Activated naive CD8-positive, alpha-beta T cell treated with anti-CD3 and anti-CD28 coated beads for 36 hours (primary cell): ENCODE data around the gene IGF2R. TPM values are rescaled to one million over a fixed set of nuclear protein-coding genes. Genes with fewer than 3 reads are reported as not detected.

Source experiments
- DNase-seq: peaks from one replicate; pipeline ENCODE4 v3.0.0; 2021
- H3K27ac Mint-ChIP-seq: one replicate; pipeline ENCODE4 v1.8.0; 2022; ENCODE audit warnings: mild to moderate bottlenecking, moderate library complexity, mixed read lengths
- H3K27me3 Mint-ChIP-seq: one replicate; pipeline ENCODE4 v1.8.0; 2022; ENCODE audit warnings: mild to moderate bottlenecking, mixed read lengths
- H3K36me3 Mint-ChIP-seq: one replicate; pipeline ENCODE4 v1.8.0; 2021; ENCODE audit warnings: mild to moderate bottlenecking, mixed read lengths
- H3K4me1 Mint-ChIP-seq: one replicate; pipeline ENCODE4 v1.8.0; 2021; ENCODE audit warnings: mixed read lengths
- H3K4me3 Mint-ChIP-seq: one replicate; pipeline ENCODE4 v1.8.0; 2022; ENCODE audit warnings: mild to moderate bottlenecking, moderate library complexity, mixed read lengths
- H3K9me3 Mint-ChIP-seq: one replicate; pipeline ENCODE4 v1.8.0; 2022; ENCODE audit warnings: mixed read lengths
- total RNA-seq, 2 experiments: library from RNA; stranded (reverse); gene quantifications; one replicate each; pipeline ENCODE4 v1.2.3, GENCODE V29; 2021

IGF2R gene
- total RNA-seq, 2 experiments from 2014 or later: 74.9 to 77.7 TPM

DNA sequence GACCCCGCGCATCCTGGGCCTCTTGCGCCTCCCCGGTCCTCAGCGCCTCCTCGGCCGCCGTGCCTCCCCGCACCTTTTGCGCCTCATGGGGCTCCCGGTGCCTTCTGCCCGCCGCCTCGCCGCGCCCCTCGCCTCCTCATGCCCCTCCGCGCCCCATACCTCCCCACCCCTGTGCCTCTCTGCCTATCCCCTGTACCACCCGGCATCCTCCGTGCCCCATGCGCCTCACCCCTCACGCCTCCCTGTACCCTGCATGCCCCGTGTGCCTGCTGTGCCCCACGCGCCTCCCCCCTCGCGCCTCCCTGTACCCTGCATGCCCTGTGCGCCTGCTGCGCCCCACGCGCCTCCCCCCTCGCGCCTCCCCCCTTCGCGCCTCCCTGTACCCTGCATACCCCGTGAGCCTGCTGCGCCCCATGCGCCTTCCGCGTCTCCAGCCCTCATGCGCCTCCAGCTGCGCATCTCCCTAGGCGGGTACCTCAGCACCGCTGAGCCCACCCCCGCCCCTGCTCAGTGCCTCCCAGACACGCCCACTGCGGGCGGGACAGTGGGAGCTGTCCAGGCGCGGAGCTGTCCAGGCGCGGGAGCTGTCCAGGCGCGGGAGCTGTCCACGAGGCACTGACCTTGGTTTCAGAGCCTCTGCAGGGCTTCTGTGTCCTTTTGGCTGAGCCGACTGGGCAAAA is 37.1 kb downstream of the IGF2R start:
- H3K36me3 Mint-ChIP-seq: peaks cover 40% of the 10 kb centered on the region
- peaks cover 18% of the 10 kb centered on the region for H3K4me1 Mint-ChIP-seq
- H3K27ac Mint-ChIP-seq: peak overlapping the region; percentile 30
- no peak for DNase-seq
- H3K4me3 Mint-ChIP-seq: peak overlapping the region; percentile 51
- no peaks in the 10 kb centered on the region for H3K9me3 Mint-ChIP-seq
- H3K27me3 Mint-ChIP-seq: no peaks in the 10 kb centered on the region

DNA sequence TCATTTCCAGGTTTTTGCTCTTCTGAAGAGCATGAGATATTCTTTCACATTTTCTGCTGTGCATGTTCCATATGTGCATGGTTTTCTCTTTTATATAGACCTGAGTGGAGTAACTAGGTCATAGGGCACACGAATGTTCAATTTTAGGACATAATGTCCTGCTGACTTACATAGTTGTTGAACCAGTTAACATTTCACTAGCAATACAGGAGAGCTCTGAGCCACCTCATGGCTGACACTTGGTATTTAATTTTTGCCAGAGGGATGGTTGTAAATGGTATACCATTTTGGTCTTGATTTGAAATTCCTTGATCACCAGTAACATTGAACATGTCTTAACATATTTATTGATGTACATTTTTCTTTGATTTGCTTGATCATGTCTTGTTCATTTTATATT is 38.3 kb downstream of the IGF2R start:
- H3K9me3 Mint-ChIP-seq: peaks cover 2% of the 10 kb centered on the region
- H3K36me3 Mint-ChIP-seq: peaks cover 49% of the 10 kb centered on the region
- peaks cover 20% of the 10 kb centered on the region for H3K4me1 Mint-ChIP-seq
- no peaks in the 10 kb centered on the region for H3K27me3 Mint-ChIP-seq
- DNase-seq: no peak
- no peak overlapping the region for H3K27ac Mint-ChIP-seq
- no peak overlapping the region for H3K4me3 Mint-ChIP-seq

DNA sequence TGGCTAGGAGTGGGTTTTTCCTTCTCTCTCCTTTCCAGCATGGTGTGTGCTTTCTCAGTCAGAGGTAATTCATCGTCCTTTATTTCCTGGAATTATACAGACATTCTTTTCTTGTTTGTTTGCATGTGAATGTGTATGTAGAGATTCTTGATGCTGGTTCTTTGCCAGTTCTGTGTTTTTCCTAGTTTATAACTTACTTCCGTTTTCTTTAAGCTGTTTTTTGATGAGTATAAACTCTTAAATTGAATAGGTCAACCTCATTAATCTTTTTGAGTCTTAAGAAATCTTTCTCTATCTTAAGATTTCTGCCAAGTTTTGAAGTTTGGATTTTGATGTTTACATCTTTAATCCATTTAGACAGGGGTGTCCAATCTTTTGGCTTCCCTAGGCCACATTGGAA is 38.7 kb downstream of the IGF2R start:
- Mint-ChIP-seq H3K4me3 (no peak overlapping the region), H3K27ac (no peak overlapping the region), H3K36me3 (peaks cover 50% of the 10 kb centered on the region), H3K27me3 (no peaks in the 10 kb centered on the region), H3K4me1 (peaks cover 18% of the 10 kb centered on the region), H3K9me3 (peaks cover 2% of the 10 kb centered on the region)
- no peak for DNase-seq

GRCh38 chr6:160010067-160010466 is 41.2 kb downstream of the IGF2R start:
- no peak overlapping the region for H3K4me3 Mint-ChIP-seq
- no peaks in the 10 kb centered on the region for H3K27me3 Mint-ChIP-seq
- H3K4me1 Mint-ChIP-seq: peaks cover 38% of the 10 kb centered on the region
- H3K27ac Mint-ChIP-seq: no peak overlapping the region
- peaks cover 2% of the 10 kb centered on the region for H3K9me3 Mint-ChIP-seq
- peaks cover 56% of the 10 kb centered on the region for H3K36me3 Mint-ChIP-seq
- DNase-seq: no peak

- Mint-ChIP-seq H3K27me3 (no peaks in the 10 kb centered on the region), H3K4me1 (peaks cover 53% of the 10 kb centered on the region), H3K27ac (peak overlapping the region; percentile 62), H3K36me3 (peaks cover 70% of the 10 kb centered on the region), H3K4me3 (no peak overlapping the region), H3K9me3 (peaks cover 5% of the 10 kb centered on the region)
- no peak for DNase-seq
Measured at GRCh38 chr6:160013987-160014868, 45.3 kb downstream of the IGF2R start.

- DNase-seq: no peak
- peak overlapping the region; percentile 62 for H3K27ac Mint-ChIP-seq
- H3K27me3 Mint-ChIP-seq: no peaks in the 10 kb centered on the region
- peaks cover 5% of the 10 kb centered on the region for H3K9me3 Mint-ChIP-seq
- no peak overlapping the region for H3K4me3 Mint-ChIP-seq
- H3K36me3 Mint-ChIP-seq: peaks cover 75% of the 10 kb centered on the region
- peaks cover 53% of the 10 kb centered on the region for H3K4me1 Mint-ChIP-seq
Measured at GRCh38 chr6:160014869-160015182, 45.9 kb downstream of the IGF2R start.

- Mint-ChIP-seq H3K4me1 (peaks cover 58% of the 10 kb centered on the region), H3K9me3 (peaks cover 5% of the 10 kb centered on the region), H3K4me3 (peak overlapping the region; percentile 11), H3K36me3 (peaks cover 82% of the 10 kb centered on the region), H3K27ac (peak overlapping the region; percentile 78), H3K27me3 (no peaks in the 10 kb centered on the region)
- DNase-seq: peak; percentile 32
Measured at GRCh38 chr6:160015778-160016684, 47.1 kb downstream of the IGF2R start.

DNA sequence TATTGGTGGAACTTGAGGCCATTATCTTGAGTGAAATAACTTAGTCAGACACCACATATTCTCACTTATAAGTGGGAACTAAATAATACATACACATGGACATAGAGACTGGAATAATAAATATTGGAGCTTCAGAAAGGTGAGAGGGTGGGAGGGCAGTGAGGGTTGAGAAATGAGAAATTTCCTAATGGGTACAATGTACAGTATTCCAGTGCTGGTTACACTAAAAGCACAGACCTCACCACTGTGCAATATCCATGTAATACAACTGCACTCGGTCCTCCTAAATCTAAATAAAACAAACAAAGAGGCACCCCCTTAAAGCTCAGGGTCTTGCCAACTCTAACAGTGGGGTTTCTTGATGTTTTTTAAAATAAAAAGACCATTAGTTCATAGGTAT is 53.2 kb downstream of the IGF2R start:
- no peaks in the 10 kb centered on the region for H3K9me3 Mint-ChIP-seq
- H3K4me1 Mint-ChIP-seq: peaks cover 21% of the 10 kb centered on the region
- no peak for DNase-seq
- H3K4me3 Mint-ChIP-seq: no peak overlapping the region
- no peak overlapping the region for H3K27ac Mint-ChIP-seq
- H3K36me3 Mint-ChIP-seq: peaks cover 38% of the 10 kb centered on the region
- no peaks in the 10 kb centered on the region for H3K27me3 Mint-ChIP-seq

- H3K4me1 Mint-ChIP-seq: peaks cover 23% of the 10 kb centered on the region
- H3K9me3 Mint-ChIP-seq: no peaks in the 10 kb centered on the region
- no peak overlapping the region for H3K27ac Mint-ChIP-seq
- DNase-seq: no peak
- no peaks in the 10 kb centered on the region for H3K27me3 Mint-ChIP-seq
- no peak overlapping the region for H3K4me3 Mint-ChIP-seq
- peaks cover 40% of the 10 kb centered on the region for H3K36me3 Mint-ChIP-seq
Measured at GRCh38 chr6:160022793-160023192, 53.9 kb downstream of the IGF2R start.

- Mint-ChIP-seq H3K27ac (no peak overlapping the region), H3K9me3 (no peaks in the 10 kb centered on the region), H3K27me3 (no peaks in the 10 kb centered on the region), H3K36me3 (peaks cover 35% of the 10 kb centered on the region), H3K4me3 (no peak overlapping the region), H3K4me1 (peaks cover 20% of the 10 kb centered on the region)
- no peak for DNase-seq
Measured at GRCh38 chr6:160024152-160024551, 55.3 kb downstream of the IGF2R start.

GRCh38 chr6:160027076-160027475 is 58.2 kb downstream of the IGF2R start:
- DNase-seq: no peak
- peaks cover 29% of the 10 kb centered on the region for H3K36me3 Mint-ChIP-seq
- no peaks in the 10 kb centered on the region for H3K9me3 Mint-ChIP-seq
- no peak overlapping the region for H3K27ac Mint-ChIP-seq
- no peaks in the 10 kb centered on the region for H3K27me3 Mint-ChIP-seq
- peaks cover 10% of the 10 kb centered on the region for H3K4me1 Mint-ChIP-seq
- no peak overlapping the region for H3K4me3 Mint-ChIP-seq

DNA sequence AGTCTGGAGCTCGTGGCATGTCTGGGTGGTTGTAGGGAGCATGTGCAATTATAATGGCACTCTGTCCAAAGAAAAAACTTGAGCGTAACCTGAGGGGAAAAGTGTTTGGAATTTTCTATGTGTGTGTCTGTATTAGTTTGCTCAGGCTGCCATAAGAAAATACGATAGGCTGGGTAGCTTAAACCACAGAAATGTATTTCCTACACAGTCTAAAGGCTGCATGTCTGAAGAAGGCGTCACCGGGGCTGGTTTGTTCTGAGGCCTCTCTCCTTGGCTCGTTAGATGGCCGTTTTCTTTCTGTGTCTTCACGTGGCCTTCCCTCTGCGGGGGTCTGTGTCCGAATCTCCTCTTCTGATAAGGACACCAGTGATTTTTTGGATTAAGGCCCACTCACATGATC is 59.0 kb downstream of the IGF2R start:
- no peak overlapping the region for H3K27ac Mint-ChIP-seq
- peaks cover 10% of the 10 kb centered on the region for H3K4me1 Mint-ChIP-seq
- H3K4me3 Mint-ChIP-seq: no peak overlapping the region
- H3K36me3 Mint-ChIP-seq: peaks cover 30% of the 10 kb centered on the region
- no peaks in the 10 kb centered on the region for H3K9me3 Mint-ChIP-seq
- DNase-seq: no peak
- no peaks in the 10 kb centered on the region for H3K27me3 Mint-ChIP-seq

- no peaks in the 10 kb centered on the region for H3K27me3 Mint-ChIP-seq
- H3K4me3 Mint-ChIP-seq: no peak overlapping the region
- H3K27ac Mint-ChIP-seq: peak overlapping the region; percentile 67
- no peaks in the 10 kb centered on the region for H3K9me3 Mint-ChIP-seq
- peaks cover 10% of the 10 kb centered on the region for H3K4me1 Mint-ChIP-seq
- DNase-seq: no peak
- H3K36me3 Mint-ChIP-seq: peaks cover 37% of the 10 kb centered on the region
Measured at GRCh38 chr6:160028487-160029275, 59.8 kb downstream of the IGF2R start.

DNA sequence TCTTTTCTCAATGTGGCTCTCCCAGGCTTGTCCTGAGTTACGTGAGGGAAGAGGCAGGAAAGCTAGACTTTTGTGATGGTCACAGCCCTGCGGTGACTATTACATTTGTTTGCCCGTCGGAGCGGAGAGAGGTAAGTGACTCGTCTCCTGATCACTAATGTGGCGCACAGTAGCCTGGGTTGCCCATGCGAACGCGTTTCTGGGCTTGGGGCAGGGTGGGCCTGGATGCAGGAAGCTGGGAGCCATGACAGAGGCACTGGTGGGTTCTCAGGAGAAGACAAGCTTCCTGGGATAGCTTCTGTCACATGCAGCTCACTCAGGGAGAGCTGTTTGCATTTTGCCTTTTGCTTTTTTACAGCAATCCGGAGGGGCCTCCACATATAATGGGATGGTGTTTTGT is 60.6 kb downstream of the IGF2R start:
- no peaks in the 10 kb centered on the region for H3K9me3 Mint-ChIP-seq
- peaks cover 10% of the 10 kb centered on the region for H3K4me1 Mint-ChIP-seq
- no peaks in the 10 kb centered on the region for H3K27me3 Mint-ChIP-seq
- no peak overlapping the region for H3K4me3 Mint-ChIP-seq
- H3K36me3 Mint-ChIP-seq: peaks cover 38% of the 10 kb centered on the region
- H3K27ac Mint-ChIP-seq: no peak overlapping the region
- no peak for DNase-seq
